Measurements from ENCODE around the gene TBX21. TPM values are rescaled to one million over a fixed set of nuclear protein-coding genes. Genes with fewer than 3 reads are reported as not detected.

The TBX21 gene
- total RNA-seq, 1 experiment from 2014 or later, result not detected

DNA sequence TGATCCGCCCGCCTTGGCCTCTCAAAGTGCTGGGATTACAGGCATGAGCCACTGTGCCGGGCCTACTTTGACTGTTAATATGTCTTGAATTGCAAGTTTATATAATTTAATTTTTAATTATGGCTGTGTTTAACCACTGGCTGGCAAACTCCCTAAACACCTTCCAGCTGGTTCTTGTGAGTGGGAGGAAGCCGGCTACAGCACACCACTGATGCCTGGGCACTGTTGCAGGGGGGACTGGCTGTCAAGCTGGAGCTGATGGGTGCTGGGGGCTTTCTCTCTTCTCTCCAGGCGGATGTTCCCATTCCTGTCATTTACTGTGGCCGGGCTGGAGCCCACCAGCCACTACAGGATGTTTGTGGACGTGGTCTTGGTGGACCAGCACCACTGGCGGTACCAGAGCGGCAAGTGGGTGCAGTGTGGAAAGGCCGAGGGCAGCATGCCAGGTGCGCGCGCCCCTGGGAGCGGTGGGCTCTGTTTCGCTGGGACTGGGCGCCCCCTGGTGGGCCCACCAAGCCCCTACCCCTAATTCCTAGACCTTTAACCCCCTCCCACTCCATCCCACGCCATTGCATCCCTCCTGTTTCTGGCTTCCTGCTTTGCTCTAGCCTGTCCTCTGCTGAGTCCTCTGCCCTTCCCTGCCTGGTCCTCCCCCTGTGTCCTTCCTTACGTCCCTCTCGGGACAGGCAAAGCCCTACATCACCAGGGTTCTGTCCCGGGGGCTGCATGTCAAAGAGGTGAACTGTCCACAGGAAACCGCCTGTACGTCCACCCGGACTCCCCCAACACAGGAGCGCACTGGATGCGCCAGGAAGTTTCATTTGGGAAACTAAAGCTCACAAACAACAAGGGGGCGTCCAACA lies 9.5 kb downstream of the TBX21 start:
- TF ChIP-seq, protein P1, sequence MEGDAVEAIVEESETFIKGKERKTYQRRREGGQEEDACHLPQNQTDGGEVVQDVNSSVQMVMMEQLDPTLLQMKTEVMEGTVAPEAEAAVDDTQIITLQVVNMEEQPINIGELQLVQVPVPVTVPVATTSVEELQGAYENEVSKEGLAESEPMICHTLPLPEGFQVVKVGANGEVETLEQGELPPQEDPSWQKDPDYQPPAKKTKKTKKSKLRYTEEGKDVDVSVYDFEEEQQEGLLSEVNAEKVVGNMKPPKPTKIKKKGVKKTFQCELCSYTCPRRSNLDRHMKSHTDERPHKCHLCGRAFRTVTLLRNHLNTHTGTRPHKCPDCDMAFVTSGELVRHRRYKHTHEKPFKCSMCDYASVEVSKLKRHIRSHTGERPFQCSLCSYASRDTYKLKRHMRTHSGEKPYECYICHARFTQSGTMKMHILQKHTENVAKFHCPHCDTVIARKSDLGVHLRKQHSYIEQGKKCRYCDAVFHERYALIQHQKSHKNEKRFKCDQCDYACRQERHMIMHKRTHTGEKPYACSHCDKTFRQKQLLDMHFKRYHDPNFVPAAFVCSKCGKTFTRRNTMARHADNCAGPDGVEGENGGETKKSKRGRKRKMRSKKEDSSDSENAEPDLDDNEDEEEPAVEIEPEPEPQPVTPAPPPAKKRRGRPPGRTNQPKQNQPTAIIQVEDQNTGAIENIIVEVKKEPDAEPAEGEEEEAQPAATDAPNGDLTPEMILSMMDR (IDR thresholded peaks at IDR 0.05; ENCODE audit: unreplicated experiment), result peak; percentile 67
- Mint-ChIP-seq H3K4me3 (ENCODE audit: low read depth, unreplicated experiment) (no peak overlapping the region), H3K27me3 (ENCODE audit: unreplicated experiment) (peaks cover 75% of the 10 kb centered on the region), H3K36me3 (ENCODE audit: insufficient read depth, unreplicated experiment) (no peaks in the 10 kb centered on the region), H3K9me3 (ENCODE audit: low read depth, unreplicated experiment) (no peaks in the 10 kb centered on the region), H3K27ac (ENCODE audit: unreplicated experiment) (no peak overlapping the region), H3K4me1 (ENCODE audit: low read depth, unreplicated experiment) (no peaks in the 10 kb centered on the region)
- no TSS peak for BruUV-seq (replicated peaks)
- intact Hi-C loops (cut with micrococcal nuclease; ENCODE audit: unreplicated experiment), result no loop called here
- DNase-seq, result peak; percentile 47
- CTCF ChIA-PET, result interaction anchor here (0.5 to 1.0 kb wide), 5 partner anchors 10 to 122 kb away, joined by 3 to 10 read pairs (median 3); partner anchors contain the start of gene TBX21

DNA sequence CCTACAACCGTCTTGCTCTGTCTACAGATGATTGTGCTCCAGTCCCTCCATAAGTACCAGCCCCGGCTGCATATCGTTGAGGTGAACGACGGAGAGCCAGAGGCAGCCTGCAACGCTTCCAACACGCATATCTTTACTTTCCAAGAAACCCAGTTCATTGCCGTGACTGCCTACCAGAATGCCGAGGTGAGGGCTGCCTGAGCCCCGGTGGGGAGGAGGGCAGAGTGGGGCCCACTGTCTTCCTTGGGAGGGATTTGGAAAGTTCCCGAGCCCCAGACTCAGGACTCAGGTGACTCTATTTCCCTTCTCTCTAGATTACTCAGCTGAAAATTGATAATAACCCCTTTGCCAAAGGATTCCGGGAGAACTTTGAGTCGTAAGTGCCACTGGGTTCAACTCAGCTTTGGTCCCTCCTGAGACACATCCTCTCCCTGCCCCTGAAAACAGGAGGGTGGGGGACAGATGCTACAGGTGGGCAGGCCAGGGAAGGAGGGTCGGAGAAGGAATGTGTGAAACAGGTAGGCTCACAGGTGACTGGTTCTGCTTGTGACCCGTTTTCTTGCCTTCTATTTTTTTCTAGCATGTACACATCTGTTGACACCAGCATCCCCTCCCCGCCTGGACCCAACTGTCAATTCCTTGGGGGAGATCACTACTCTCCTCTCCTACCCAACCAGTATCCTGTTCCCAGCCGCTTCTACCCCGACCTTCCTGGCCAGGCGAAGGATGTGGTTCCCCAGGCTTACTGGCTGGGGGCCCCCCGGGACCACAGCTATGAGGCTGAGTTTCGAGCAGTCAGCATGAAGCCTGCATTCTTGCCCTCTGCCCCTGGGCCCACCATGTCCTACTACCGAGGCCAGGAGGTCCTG lies 11.4 kb downstream of the TBX21 start:
- Mint-ChIP-seq H3K27me3 (ENCODE audit: unreplicated experiment) (peaks cover 75% of the 10 kb centered on the region), H3K36me3 (ENCODE audit: insufficient read depth, unreplicated experiment) (no peaks in the 10 kb centered on the region), H3K27ac (ENCODE audit: unreplicated experiment) (no peak overlapping the region), H3K4me3 (ENCODE audit: low read depth, unreplicated experiment) (no peak overlapping the region), H3K4me1 (ENCODE audit: low read depth, unreplicated experiment) (no peaks in the 10 kb centered on the region), H3K9me3 (ENCODE audit: low read depth, unreplicated experiment) (no peaks in the 10 kb centered on the region)
- no peak for DNase-seq
- no TSS peak for BruUV-seq (replicated peaks)
- CTCF ChIA-PET, result interaction anchor here (0.8 kb wide), 1 partner anchor 10 kb away, joined by 6 read pairs; no protein-coding TSS in a partner anchor
- intact Hi-C loops (cut with micrococcal nuclease; ENCODE audit: unreplicated experiment), result no loop called here
- TF ChIP-seq, protein P1 (IDR thresholded peaks at IDR 0.05; ENCODE audit: unreplicated experiment), result no peak

- BruUV-seq (replicated peaks), result no TSS peak
- peaks cover 75% of the 10 kb centered on the region for H3K27me3 Mint-ChIP-seq (ENCODE audit: unreplicated experiment)
- TF ChIP-seq, protein P1 (IDR thresholded peaks at IDR 0.05; ENCODE audit: unreplicated experiment), result no peak
- CTCF ChIA-PET, result interaction anchor here (0.6 to 0.8 kb wide), 2 partner anchors 10 to 261 kb away, joined by 4 to 6 read pairs; no protein-coding TSS in a partner anchor
- no peaks in the 10 kb centered on the region for H3K4me1 Mint-ChIP-seq (ENCODE audit: low read depth, unreplicated experiment)
- H3K9me3 Mint-ChIP-seq (ENCODE audit: low read depth, unreplicated experiment), result no peaks in the 10 kb centered on the region
- intact Hi-C loops (cut with micrococcal nuclease; ENCODE audit: unreplicated experiment), result no loop called here
- DNase-seq, result no peak
- no peak overlapping the region for H3K27ac Mint-ChIP-seq (ENCODE audit: unreplicated experiment)
- no peaks in the 10 kb centered on the region for H3K36me3 Mint-ChIP-seq (ENCODE audit: insufficient read depth, unreplicated experiment)
- no peak overlapping the region for H3K4me3 Mint-ChIP-seq (ENCODE audit: low read depth, unreplicated experiment)
Observed at GRCh38 chr17:47745037-47745380, 12.0 kb downstream of the TBX21 start.

- BruUV-seq (replicated peaks), result no TSS peak
- peaks cover 2% of the 10 kb centered on the region for H3K9me3 Mint-ChIP-seq (ENCODE audit: low read depth, unreplicated experiment)
- no peak overlapping the region for H3K27ac Mint-ChIP-seq (ENCODE audit: unreplicated experiment)
- intact Hi-C loops (cut with micrococcal nuclease; ENCODE audit: unreplicated experiment), result no loop called here
- H3K27me3 Mint-ChIP-seq (ENCODE audit: unreplicated experiment), result peaks cover 60% of the 10 kb centered on the region
- no peaks in the 10 kb centered on the region for H3K36me3 Mint-ChIP-seq (ENCODE audit: insufficient read depth, unreplicated experiment)
- TF ChIP-seq, protein P1 (IDR thresholded peaks at IDR 0.05; ENCODE audit: unreplicated experiment), result no peak
- no peak overlapping the region for H3K4me3 Mint-ChIP-seq (ENCODE audit: low read depth, unreplicated experiment)
- DNase-seq, result no peak
- no peaks in the 10 kb centered on the region for H3K4me1 Mint-ChIP-seq (ENCODE audit: low read depth, unreplicated experiment)
- CTCF ChIA-PET, result no interaction called here
Observed at GRCh38 chr17:47751471-47751870, 18.4 kb downstream of the TBX21 start.
